ENCODE data around the gene C19orf18. TPM values are rescaled to one million over a fixed set of nuclear protein-coding genes. Genes with fewer than 3 reads are reported as not detected.

Gene C19orf18
- total RNA-seq, 4 donors from 2014 or later = 0.46 to 1.5 (median 0.96) TPM; not detected in 1

GRCh38 chr19:57992841-57993240, 18.5 kb upstream of the C19orf18 start:
- ATAC-seq (ENCODE audit: low FRiP score) (no peak), DNase-seq (ENCODE audit: low spot score) (no peak)
- TF ChIP-seq CTCF (IDR thresholded peaks at IDR 0.05) = no peak

- no peak for TF ChIP-seq CTCF (IDR thresholded peaks at IDR 0.05)
- DNase-seq (ENCODE audit: low spot score) (no peak), ATAC-seq (ENCODE audit: low FRiP score) (no peak)
These were observed 4.4 kb upstream of the C19orf18 start for GRCh38 chr19:57978586-57979289.

DNA sequence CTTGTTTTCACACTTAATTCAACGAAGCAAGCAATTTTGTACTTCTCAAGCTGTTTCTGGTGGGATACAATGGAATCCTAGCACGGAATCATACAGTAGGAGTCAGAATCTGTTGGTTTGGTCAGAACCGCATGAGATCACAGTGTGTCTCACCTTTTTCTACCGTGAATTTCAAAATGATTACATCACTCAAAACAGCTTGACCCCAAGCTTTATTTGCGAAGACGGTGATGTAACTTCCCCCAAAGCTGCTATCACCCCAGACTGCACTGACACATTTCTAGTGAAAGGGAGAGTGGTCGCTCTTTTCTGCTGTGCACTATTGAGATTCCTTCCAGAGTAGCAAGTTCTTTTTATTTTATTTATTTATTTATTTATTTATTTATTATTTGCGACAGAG, 9.6 kb downstream of the C19orf18 start:
- DNase-seq (ENCODE audit: low spot score) = no peak
- ATAC-seq (ENCODE audit: low FRiP score) = no peak
- TF ChIP-seq CTCF (IDR thresholded peaks at IDR 0.05) = no peak

- DNase-seq (ENCODE audit: low spot score) (no peak), ATAC-seq (ENCODE audit: low FRiP score) (no peak)
- TF ChIP-seq CTCF (IDR thresholded peaks at IDR 0.05) = no peak
These were observed 12.5 kb downstream of the C19orf18 start for GRCh38 chr19:57961785-57962184.

DNA sequence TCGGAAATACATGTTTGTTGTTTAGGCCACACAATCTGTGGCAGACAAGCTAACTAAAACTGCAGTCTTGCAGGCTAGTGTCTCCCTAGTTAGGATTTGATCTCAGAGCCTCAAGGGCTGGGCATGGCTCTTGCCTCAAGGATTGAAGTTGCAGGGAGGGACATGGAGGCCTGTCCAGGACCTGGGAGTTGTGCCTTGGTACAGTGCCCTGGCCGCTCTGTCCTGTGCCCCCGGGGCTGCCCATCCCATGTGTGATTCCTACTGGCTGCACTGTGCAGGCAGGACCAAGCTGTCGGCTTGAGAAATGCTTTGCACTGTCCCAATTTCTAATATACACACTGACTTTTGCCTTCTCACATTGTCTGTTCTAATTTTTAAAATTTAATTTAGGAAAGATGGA, 19.3 kb downstream of the C19orf18 start:
- no peak for TF ChIP-seq CTCF (IDR thresholded peaks at IDR 0.05)
- ATAC-seq (ENCODE audit: low FRiP score) (no peak), DNase-seq (ENCODE audit: low spot score) (no peak)

DNA sequence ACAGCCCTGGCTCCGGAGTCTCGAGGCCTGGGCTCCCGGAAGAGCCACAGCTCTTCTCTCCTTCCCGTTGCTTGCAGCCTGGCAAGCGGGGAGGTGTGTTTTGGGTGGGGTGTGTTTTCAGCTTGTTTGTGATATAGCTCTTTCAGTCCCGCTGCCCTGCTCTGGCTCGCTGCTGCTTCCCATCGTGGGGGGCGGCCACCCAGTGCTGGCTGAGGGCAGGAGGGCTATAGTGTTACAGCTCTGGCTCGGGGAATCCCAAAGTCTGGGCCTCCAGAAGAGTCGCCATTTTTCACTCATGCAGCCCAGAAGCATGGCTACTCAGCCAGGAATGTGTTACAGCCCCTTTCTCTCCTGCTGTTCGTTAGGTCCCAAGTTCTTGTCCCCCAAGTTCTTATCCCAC, 24.6 kb downstream of the C19orf18 start:
- no peak for TF ChIP-seq CTCF (IDR thresholded peaks at IDR 0.05)
- ATAC-seq (ENCODE audit: low FRiP score) (no peak), DNase-seq (ENCODE audit: low spot score) (no peak)

GRCh38 chr19:57949296-57949695, 25.0 kb downstream of the C19orf18 start:
- DNase-seq (ENCODE audit: low spot score) (no peak), ATAC-seq (ENCODE audit: low FRiP score) (no peak)
- TF ChIP-seq CTCF (IDR thresholded peaks at IDR 0.05) = no peak
